ENCODE data around the gene TMEM80. TPM values are rescaled to one million over a fixed set of nuclear protein-coding genes. Genes with fewer than 3 reads are reported as not detected.
A peak's percentile ranks its signal among the peaks of the same experiment; 100 is the strongest.

The TMEM80 gene
- total RNA-seq, 1 donor from 2014 or later: 1.3 TPM

DNA sequence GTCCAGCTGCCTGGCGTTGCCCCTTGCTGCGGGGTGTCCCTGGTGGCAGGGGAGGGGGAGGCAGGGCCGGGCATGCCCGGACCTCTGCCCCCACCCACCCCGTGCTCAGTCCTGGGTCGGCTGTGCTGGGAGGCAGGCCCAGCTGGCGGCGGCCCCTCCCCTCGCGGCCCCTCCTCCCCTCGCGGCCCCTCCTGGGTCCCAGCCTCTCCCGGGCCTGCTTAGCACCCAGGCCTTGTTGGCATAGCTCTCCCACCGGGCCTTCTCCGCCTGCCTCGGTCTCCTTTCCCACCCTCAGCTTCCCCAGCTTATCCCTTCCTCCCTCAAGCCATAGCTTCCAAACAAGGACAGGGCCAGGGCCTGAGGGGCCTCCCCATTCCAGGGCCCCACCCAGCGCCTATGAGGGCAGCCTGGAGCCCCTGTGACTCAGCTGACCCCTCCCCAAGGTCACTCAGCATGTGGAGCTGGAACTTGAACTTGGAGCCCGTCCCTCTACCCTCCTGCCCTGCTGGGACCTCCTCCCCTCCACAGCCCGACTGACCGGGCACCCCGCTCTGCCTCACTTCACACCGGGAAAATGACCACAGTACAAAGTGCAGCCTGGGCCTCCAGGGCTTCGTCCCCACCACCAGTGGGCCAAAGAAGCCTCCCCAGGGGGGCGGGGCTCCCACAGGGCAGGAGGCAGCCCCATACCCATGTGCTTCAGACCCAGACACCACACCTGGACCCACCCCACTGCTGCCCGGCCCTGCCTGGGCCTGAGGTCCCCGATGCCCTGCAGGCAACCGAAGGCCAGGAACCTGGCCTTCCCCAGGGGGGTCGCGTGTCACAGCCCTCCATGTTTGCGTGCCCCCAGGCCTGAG is 11.6 kb downstream of the TMEM80 start:
- intact Hi-C loops (cut with DNase I): loop anchor here (1.0 kb wide), 2 partner anchors 12 to 20 kb away; partner anchors contain the start of genes DEAF1 and TMEM80
- Histone ChIP-seq H3K4me3 (peak overlapping the region; percentile 67 to 72), H3K27ac (peak overlapping the region; percentile 90 to 96), H3K9me3 (no peaks in the 10 kb centered on the region), H3K4me1 (peaks cover 0 to 34% of the 10 kb centered on the region in 2 donors), H3K27me3 (no peaks in the 10 kb centered on the region), H3K36me3 (no peaks in the 10 kb centered on the region)
- DNase-seq (ENCODE audit: low spot score in 2 of 2): peak in 1 of 2 donors; percentile 74
- TF ChIP-seq, protein P1, sequence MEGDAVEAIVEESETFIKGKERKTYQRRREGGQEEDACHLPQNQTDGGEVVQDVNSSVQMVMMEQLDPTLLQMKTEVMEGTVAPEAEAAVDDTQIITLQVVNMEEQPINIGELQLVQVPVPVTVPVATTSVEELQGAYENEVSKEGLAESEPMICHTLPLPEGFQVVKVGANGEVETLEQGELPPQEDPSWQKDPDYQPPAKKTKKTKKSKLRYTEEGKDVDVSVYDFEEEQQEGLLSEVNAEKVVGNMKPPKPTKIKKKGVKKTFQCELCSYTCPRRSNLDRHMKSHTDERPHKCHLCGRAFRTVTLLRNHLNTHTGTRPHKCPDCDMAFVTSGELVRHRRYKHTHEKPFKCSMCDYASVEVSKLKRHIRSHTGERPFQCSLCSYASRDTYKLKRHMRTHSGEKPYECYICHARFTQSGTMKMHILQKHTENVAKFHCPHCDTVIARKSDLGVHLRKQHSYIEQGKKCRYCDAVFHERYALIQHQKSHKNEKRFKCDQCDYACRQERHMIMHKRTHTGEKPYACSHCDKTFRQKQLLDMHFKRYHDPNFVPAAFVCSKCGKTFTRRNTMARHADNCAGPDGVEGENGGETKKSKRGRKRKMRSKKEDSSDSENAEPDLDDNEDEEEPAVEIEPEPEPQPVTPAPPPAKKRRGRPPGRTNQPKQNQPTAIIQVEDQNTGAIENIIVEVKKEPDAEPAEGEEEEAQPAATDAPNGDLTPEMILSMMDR (IDR thresholded peaks at IDR 0.05): peak in 1 of 3 experiments; percentile 17

DNA sequence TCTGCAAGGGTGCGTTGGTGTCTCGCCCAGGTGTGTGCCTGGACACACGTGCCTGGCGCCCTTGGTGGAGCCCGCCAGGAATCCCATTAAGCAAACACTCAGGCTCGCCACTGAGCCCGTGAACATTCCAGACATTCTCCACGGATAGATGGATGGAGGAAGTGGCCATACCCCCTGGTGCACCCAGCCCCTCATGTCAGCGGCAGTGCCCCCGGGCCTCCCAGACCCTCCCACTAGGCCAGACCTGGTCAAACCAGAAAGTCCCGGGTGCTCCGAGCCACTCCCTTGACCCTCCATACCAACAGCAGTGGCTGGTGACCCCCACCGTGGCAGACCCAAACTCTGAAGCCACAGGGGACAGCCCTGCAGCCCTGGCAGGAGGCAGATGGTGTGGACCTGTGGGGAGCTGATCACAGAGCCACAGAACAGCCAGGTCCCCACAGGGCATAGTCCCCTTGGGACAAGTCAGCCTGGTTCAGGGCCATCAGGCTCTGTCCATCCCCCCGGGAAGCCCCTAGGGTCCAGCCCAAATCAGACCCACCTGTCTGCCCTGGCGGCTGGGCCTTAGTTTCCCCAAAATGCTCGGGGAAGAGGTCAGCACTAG is 12.3 kb downstream of the TMEM80 start:
- intact Hi-C loops (cut with DNase I): no loop called here
- Histone ChIP-seq H3K27me3 (no peaks in the 10 kb centered on the region), H3K4me1 (peaks cover 0 to 27% of the 10 kb centered on the region in 2 donors), H3K27ac (peak overlapping the region; percentile 90 to 96), H3K4me3 (no peak overlapping the region), H3K9me3 (no peaks in the 10 kb centered on the region), H3K36me3 (no peaks in the 10 kb centered on the region)
- no peak for DNase-seq (ENCODE audit: low spot score in 2 of 2)
- TF ChIP-seq, protein P1 (IDR thresholded peaks at IDR 0.05): no peak

DNA sequence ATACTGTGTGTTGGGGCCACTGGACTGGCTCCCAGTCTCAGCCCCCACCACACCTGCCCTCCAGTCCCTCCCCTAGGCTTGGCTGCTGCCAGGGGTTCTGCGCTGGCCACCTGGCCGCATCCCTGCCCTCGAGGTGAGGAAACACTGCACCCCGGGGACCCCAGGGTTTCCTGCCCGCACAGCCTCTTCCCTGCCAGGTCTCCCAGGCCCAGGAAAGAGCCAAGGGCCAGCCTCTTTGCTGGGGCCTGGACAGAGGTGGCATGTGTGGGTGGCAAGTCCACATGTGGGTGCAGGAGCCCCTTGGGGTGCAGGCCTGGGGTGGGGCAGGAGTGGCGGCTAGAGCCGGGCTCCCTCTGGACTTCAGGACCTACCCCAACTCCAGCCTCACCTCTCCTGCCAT is 12.9 kb downstream of the TMEM80 start:
- Histone ChIP-seq H3K27ac (peak overlapping the region in 1 of 2 donors; percentile 20), H3K4me3 (no peak overlapping the region), H3K36me3 (no peaks in the 10 kb centered on the region), H3K27me3 (no peaks in the 10 kb centered on the region), H3K9me3 (no peaks in the 10 kb centered on the region), H3K4me1 (peaks cover 0 to 21% of the 10 kb centered on the region in 2 donors)
- intact Hi-C loops (cut with DNase I): no loop called here
- TF ChIP-seq, protein P1 (IDR thresholded peaks at IDR 0.05): no peak
- no peak for DNase-seq (ENCODE audit: low spot score in 2 of 2)

DNA sequence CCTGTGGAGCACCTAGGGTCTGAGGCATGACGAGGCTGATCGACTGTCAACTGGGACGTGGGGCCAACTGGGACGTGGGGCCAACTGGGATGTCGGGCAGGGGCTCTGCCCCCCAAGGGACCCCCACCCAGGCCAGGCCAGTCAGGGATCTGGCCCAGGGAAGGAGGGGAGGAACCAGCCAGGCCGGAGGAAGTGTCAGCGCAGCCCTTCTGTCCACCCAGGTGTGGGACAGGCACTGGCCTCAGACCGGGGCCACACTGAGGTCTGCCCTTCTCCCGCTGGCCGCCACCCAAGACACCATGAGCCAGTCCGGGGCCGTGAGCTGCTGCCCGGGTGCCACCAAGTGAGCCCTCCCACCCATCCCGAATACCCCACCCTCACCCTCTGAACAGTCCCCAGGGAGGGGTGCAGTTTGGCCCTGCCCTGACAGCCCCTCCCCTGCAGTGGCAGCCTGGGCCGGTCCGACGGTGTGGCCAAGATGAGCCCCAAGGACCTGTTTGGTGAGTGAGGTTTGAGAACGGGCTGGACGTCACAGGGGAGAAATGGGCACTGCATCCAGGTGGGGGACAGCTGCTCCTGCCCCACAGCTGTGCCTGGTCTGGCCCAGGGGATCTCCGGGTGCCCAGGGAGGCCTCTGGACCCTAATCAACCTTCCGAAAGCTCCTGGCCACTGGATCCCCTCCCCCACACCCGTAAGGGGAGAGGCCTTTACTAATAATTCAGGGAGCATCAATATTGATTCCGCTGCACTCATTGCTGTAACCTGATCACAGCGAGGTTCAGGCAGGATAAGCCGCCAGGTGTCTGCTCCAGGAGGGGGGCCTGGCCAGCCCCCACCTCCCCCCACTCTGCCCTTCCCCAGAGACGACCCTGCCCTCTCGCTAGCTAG is 13.7 kb downstream of the TMEM80 start:
- H3K4me3 ChIP-seq: no peak overlapping the region
- DNase-seq (ENCODE audit: low spot score in 2 of 2): no peak
- no peak overlapping the region for H3K27ac ChIP-seq
- no peaks in the 10 kb centered on the region for H3K27me3 ChIP-seq
- TF ChIP-seq, protein P1 (IDR thresholded peaks at IDR 0.05): no peak
- H3K36me3 ChIP-seq: no peaks in the 10 kb centered on the region
- peaks cover 0 to 20% of the 10 kb centered on the region in 2 donors for H3K4me1 ChIP-seq
- no peaks in the 10 kb centered on the region for H3K9me3 ChIP-seq
- intact Hi-C loops (cut with DNase I): no loop called here

DNA sequence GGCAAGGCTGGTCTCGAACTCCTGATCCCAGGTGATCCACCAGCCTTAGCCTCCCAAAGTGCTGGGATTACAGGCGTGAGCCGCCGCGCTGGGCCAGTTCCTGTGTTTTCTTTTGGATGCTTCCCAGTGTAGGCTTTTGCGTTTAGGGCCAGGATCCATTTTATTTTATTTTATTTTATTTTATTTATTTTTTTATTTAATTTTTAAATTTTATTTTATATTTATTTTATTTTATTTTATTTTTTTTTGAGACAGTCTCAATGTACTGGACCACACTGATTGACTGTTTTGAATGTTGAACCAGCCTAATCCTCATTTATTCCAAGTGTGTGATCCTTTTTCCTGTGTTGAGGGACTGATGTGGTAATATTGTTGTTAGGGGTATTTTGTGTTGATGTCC is 18.8 kb downstream of the TMEM80 start:
- Histone ChIP-seq H3K36me3 (no peaks in the 10 kb centered on the region), H3K9me3 (no peaks in the 10 kb centered on the region), H3K27ac (no peak overlapping the region), H3K4me1 (no peaks in the 10 kb centered on the region), H3K27me3 (no peaks in the 10 kb centered on the region), H3K4me3 (no peak overlapping the region)
- DNase-seq (ENCODE audit: low spot score in 2 of 2): no peak
- TF ChIP-seq, protein P1 (IDR thresholded peaks at IDR 0.05): no peak
- intact Hi-C loops (cut with DNase I): no loop called here
